ENCODE results near the gene PER3.
A peak's percentile ranks its signal among the peaks of the same experiment; 100 is the strongest.
"Not testable (repeated sequence)": the region's sequence is repeated elsewhere in the genome, so short reads cannot be mapped to it uniquely, and the experiment has no call there.

PER3 gene

GRCh38 chr1:7778133-7778628 lies 5.9 kb upstream of the PER3 start:
- DNase-seq (ENCODE audit: low read depth in 2 of 2), result no peak

- DNase-seq (ENCODE audit: low read depth in 2 of 2), result no peak
These were observed 3.1 kb upstream of the PER3 start for GRCh38 chr1:7780976-7781375.

- no peak for DNase-seq (ENCODE audit: low read depth in 2 of 2)
These were observed 2.6 kb upstream of the PER3 start for GRCh38 chr1:7781501-7781900.

GRCh38 chr1:7781923-7782495 lies 2.1 kb upstream of the PER3 start:
- DNase-seq (ENCODE audit: low read depth in 2 of 2), result no peak

GRCh38 chr1:7783178-7783711 lies 846 bp upstream of the PER3 start:
- DNase-seq (ENCODE audit: low read depth in 2 of 2), result peak; percentile 18 to 23

GRCh38 chr1:7784492-7785071 lies 491 bp downstream of the PER3 start:
- DNase-seq (ENCODE audit: low read depth in 2 of 2), result no peak

- no peak for DNase-seq (ENCODE audit: low read depth in 2 of 2)
These were observed 1.0 kb downstream of the PER3 start for GRCh38 chr1:7785108-7785507.

- DNase-seq (ENCODE audit: low read depth in 2 of 2), result no peak
These were observed 2.7 kb downstream of the PER3 start for GRCh38 chr1:7786795-7787194.

GRCh38 chr1:7789828-7790227 lies 5.7 kb downstream of the PER3 start:
- no peak for DNase-seq (ENCODE audit: low read depth in 2 of 2)

- not testable (repeated sequence) for DNase-seq (ENCODE audit: low read depth in 2 of 2)
These were observed 6.9 kb downstream of the PER3 start for GRCh38 chr1:7791027-7791426.

- no peak for DNase-seq (ENCODE audit: low read depth in 2 of 2)
These were observed 11.3 kb downstream of the PER3 start for GRCh38 chr1:7795406-7795805.

- DNase-seq (ENCODE audit: low read depth in 2 of 2), result no peak
These were observed 21.4 kb downstream of the PER3 start for GRCh38 chr1:7805460-7805859.

- no peak for DNase-seq (ENCODE audit: low read depth in 2 of 2)
These were observed 24.3 kb downstream of the PER3 start for GRCh38 chr1:7808253-7808844.

- DNase-seq (ENCODE audit: low read depth in 2 of 2), result no peak
These were observed 25.7 kb downstream of the PER3 start for GRCh38 chr1:7809742-7810141.

GRCh38 chr1:7810395-7810794 lies 26.3 kb downstream of the PER3 start:
- DNase-seq (ENCODE audit: low read depth in 2 of 2), result peak; percentile 8 to 32

GRCh38 chr1:7811476-7811875 lies 27.4 kb downstream of the PER3 start:
- DNase-seq (ENCODE audit: low read depth in 2 of 2), result no peak

GRCh38 chr1:7813677-7814373 lies 29.7 kb downstream of the PER3 start:
- DNase-seq (ENCODE audit: low read depth in 2 of 2), result no peak

- no peak for DNase-seq (ENCODE audit: low read depth in 2 of 2)
These were observed 37.2 kb downstream of the PER3 start for GRCh38 chr1:7821282-7821681.

GRCh38 chr1:7824701-7825100 lies 40.6 kb downstream of the PER3 start:
- DNase-seq (ENCODE audit: low read depth in 2 of 2), result no peak

- DNase-seq (ENCODE audit: low read depth in 2 of 2), result no peak
These were observed 42.3 kb downstream of the PER3 start for GRCh38 chr1:7826363-7826762.

- DNase-seq (ENCODE audit: low read depth in 2 of 2), result peak in 1 of 2 donors; percentile 13
These were observed 43.2 kb downstream of the PER3 start for GRCh38 chr1:7827126-7827955.

GRCh38 chr1:7831458-7831857 lies 47.4 kb downstream of the PER3 start:
- no peak for DNase-seq (ENCODE audit: low read depth in 2 of 2)

All from stimulated activated CD8-positive, alpha-beta memory T cell treated with anti-CD3 and anti-CD28 coated beads, Interleukin-2, amount 100 ng/mL, for 48 hours (primary cell).